Measurements from ENCODE around the gene CACNA1C.

Gene CACNA1C

GRCh38 chr12:2194571-2194970 lies 141.8 kb downstream of the CACNA1C start:
- no peak for DNase-seq (ENCODE audit: low read depth in 3 of 3)

- DNase-seq (ENCODE audit: low read depth in 3 of 3) = no peak
Measured at GRCh38 chr12:2195085-2195484, 142.3 kb downstream of the CACNA1C start.

DNA sequence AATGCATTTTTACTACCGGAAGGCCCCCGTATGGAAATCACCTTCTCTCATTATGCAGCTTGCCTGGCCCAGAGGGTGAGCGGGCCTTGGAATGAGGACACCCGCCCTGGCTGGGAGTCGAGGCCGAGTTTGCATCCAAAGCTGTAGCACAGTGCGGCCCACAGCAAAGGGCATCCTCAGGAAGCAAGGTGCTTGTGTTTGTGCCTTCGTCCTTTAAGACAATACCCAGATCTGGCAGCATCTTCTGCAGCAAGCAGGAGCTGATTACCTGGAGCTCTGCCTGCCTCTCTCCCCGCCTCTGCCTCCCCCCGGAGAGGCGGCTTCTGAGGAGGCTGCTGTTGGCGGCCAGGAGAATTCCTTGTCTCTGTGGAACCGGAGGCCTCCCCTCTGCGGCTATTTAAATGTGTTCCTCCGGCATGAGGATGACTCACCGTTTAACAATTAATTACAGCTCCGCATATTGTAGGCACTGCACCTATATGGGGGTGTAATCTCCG lies 145.3 kb downstream of the CACNA1C start:
- no peak for DNase-seq (ENCODE audit: low read depth in 3 of 3)

GRCh38 chr12:2198542-2198941 lies 145.8 kb downstream of the CACNA1C start:
- no peak for DNase-seq (ENCODE audit: low read depth in 3 of 3)

GRCh38 chr12:2205996-2206395 lies 153.2 kb downstream of the CACNA1C start:
- no peak for DNase-seq (ENCODE audit: low read depth in 3 of 3)

- DNase-seq (ENCODE audit: low read depth in 3 of 3) = no peak
Measured at GRCh38 chr12:2208837-2209635, 156.2 kb downstream of the CACNA1C start.

DNA sequence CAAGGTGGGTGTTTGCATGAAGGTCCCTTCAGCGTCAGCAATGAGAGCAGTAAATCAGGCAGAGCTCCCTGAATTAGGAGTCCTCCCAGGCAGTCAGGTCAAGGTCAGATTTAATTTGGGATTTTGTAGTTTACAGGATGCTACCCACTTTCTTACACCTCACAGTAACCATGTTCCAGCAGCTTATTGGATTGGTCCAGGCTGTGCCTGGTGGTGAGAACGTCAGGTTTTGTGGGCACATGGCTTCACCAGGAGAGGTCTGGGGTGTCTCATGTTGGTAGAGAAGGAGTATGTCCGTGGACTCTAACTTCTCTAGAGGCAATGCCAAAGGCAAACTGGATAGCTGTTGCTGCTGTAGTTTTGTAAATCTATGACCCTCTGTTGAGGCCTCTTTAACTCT lies 158.3 kb downstream of the CACNA1C start:
- DNase-seq (ENCODE audit: low read depth in 3 of 3) = no peak

GRCh38 chr12:2212537-2212936 lies 159.8 kb downstream of the CACNA1C start:
- no peak for DNase-seq (ENCODE audit: low read depth in 3 of 3)

DNA sequence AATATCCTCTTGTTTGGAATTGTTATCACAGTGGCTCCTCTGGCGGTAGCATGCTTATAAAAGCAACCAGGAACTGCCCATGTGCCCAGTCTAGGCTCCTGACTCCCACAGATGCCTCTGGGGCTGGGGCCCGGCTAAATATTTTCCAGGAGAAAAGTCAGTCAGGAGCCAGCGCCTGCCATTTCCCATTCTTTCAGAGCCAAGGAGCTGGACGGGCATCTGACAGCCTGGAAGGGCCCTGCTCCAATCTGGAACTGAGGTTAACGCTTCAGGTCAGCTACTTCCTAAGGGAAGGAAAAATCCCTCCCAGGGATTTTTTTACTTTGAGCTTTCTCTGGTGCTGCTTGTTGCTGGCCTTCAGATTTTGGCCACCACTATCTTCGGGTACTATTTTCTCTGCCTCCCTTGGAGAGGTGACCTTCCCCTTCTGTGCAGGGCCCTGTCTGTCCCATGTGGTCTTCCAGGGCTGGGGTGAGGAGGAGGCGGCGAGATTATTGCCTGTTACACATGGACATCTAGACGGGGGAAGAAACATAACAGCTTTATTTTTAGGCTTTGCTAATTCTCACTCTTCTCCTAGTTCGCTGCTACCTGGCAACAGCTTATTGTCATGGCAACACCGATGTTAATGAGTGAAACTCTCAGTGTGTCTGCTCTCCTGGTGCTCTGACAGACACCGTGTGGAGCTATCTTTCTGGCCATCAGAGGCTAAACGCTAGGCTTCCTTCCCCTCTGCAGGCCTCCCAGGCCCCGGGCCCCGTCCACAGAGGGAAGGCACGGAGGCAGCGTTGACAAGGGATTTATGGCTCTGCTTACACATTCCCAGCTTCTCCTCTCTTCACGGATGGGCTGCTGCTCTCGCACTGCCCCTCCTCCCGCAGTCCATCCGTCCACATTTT lies 160.4 kb downstream of the CACNA1C start:
- DNase-seq (ENCODE audit: low read depth in 3 of 3) = no peak

- DNase-seq (ENCODE audit: low read depth in 3 of 3) = no peak
Measured at GRCh38 chr12:2214411-2214810, 161.6 kb downstream of the CACNA1C start.

GRCh38 chr12:2215709-2216560 lies 163.1 kb downstream of the CACNA1C start:
- no peak for DNase-seq (ENCODE audit: low read depth in 3 of 3)

DNA sequence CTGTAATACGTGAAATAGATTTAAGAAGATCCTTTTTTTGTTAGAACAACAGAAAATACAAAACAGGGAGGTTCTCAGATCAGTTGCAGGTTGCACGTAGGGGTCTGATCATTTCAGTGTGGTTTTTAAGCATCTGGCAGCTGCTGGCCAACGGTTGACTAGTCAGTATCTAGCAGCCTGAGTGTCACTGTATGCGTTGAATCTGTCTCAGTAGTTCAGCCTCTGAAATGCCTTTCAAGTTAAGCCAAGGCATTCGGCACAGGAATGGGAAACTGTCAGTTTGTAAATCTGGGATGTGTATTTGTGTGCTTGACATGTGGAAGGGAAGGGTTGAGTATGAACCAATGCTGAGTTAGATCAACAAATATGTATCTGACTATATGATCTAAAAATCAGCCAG lies 165.9 kb downstream of the CACNA1C start:
- no peak for DNase-seq (ENCODE audit: low read depth in 3 of 3)

- DNase-seq (ENCODE audit: low read depth in 3 of 3) = no peak
Measured at GRCh38 chr12:2221030-2221621, 168.3 kb downstream of the CACNA1C start.

DNA sequence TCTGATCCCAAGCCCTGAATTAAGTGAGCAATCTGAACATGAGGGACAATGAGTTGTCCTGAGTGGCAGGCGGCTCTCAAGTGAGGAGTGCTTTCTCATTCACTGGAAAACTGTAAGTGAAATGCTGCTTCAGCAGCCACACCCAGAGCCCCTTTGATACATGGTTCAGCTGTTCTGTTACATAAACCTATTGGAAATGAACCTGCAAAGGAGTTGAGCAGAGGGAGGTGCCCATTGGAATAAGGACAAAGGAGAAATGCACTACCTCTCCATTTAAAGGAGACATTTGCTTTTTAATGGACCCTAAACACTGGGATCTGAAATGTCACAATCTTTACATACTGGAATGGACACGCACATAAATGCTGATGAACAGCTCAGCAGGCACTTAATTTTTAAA lies 169.9 kb downstream of the CACNA1C start:
- DNase-seq (ENCODE audit: low read depth in 3 of 3) = no peak

DNA sequence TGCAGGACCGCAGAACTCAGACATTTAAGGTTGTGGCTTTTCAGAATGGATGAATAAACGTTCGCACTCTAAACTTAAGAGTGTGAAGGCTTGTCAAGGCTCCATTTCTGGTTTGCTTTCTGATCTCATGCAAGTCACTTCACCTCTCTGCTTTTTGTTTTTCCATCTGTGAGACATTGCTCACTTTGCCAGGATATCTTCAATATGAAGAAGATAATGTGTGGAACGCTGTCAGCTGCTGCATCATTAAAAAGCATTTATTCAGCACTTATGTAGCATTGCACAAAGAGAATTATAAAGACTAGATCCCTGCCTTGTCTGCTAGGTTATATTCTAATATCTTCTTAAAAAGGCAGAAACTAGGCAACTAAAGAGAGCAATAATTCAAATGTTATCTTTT lies 172.2 kb downstream of the CACNA1C start:
- no peak for DNase-seq (ENCODE audit: low read depth in 3 of 3)

DNA sequence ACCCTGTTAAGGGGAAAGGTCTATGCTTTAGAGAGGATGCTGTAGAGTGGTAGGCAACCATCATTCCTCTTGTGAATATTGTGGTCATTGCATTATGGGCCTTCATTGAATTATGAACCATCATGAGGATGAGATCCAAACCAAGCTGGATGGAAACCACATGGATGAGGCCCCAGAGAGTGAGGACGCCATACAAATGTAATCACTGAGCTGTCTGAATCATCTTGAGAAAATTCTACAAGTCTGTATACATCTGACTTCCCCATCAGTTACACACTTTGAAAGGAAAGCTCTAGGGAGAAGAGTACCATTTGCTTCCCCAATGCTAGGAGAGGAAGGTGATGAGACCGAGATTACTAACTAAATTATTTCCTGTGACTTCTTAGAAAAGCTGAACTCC lies 172.9 kb downstream of the CACNA1C start:
- no peak for DNase-seq (ENCODE audit: low read depth in 3 of 3)

GRCh38 chr12:2226641-2227040 lies 173.9 kb downstream of the CACNA1C start:
- DNase-seq (ENCODE audit: low read depth in 3 of 3) = no peak

- no peak for DNase-seq (ENCODE audit: low read depth in 3 of 3)
Measured at GRCh38 chr12:2227360-2227759, 174.6 kb downstream of the CACNA1C start.

GRCh38 chr12:2228535-2228934 lies 175.7 kb downstream of the CACNA1C start:
- no peak for DNase-seq (ENCODE audit: low read depth in 3 of 3)

DNA sequence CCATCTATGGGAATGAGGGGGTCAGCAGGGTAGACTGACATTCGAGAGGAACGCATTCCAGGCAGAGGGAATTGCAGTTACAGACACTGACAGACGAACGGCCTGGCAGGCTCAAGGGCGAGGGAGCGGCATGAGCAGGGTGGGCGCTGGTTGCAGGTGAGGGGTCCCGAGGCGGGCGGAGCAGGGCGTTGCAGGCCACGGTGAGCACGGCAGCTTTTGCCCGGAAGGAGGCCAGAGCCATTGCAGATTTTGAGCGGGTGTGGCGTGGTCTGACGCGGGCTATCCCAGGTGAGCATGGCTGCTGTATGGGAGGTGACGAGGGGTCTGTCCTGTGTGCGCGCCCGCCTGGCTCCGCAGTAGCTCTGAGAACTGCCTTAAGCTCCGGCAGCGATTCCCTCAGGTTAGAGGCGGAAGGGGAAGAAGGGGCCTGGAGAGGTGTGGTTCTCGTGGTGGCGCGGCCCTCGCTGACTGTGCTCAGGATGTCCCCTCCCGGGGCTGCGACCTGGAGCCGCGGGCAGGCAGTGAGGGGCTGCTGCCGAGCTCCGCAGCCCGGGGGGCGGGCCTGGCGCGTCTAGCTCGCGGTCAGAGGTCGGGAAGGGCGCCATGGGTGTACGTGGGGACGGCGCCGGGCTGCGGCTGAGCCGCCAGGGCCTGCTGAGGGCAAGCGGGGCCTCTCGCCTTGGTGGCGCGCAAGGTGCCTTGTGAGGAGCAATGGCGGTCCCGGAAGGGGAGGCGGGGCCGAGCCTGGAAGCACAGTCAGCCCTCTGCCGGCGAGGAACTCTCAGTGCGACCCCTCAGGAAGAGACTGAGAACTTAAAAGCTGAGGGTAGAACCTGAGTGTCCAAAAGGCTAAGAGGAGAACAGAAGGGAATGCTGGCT lies 177.1 kb downstream of the CACNA1C start:
- DNase-seq (ENCODE audit: low read depth in 3 of 3) = no peak
